ENCODE data around the gene COX20.

- TF ChIP-seq EZH2 (IDR thresholded peaks at IDR 0.05; ENCODE audit: borderline replicate concordance, low read length) (no peak), CTCF (conservative IDR thresholded peaks at IDR 0.05 in 1 of 2, IDR thresholded peaks at IDR 0.05 in 1 of 2; ENCODE audit: extremely low read depth in 1 of 2, insufficient read depth in 1 of 2, low read depth in 1 of 2, low read length in 2 of 2) (no peak)
These were observed 18.0 kb upstream of the COX20 start for GRCh38 chr1:244817415-244817894.
